HG02981 (cell line): ENCODE measurements around the gene R3HDM2.

ENCODE experiments used
- ATAC-seq: cut with Tn5 transposase; IDR thresholded peaks from one replicate; pipeline ENCODE4 v1.9.1; 2021; ENCODE audit warnings: mild to moderate bottlenecking, moderate library complexity; ENCODE audit not compliant: unreplicated experiment

The R3HDM2 gene

DNA sequence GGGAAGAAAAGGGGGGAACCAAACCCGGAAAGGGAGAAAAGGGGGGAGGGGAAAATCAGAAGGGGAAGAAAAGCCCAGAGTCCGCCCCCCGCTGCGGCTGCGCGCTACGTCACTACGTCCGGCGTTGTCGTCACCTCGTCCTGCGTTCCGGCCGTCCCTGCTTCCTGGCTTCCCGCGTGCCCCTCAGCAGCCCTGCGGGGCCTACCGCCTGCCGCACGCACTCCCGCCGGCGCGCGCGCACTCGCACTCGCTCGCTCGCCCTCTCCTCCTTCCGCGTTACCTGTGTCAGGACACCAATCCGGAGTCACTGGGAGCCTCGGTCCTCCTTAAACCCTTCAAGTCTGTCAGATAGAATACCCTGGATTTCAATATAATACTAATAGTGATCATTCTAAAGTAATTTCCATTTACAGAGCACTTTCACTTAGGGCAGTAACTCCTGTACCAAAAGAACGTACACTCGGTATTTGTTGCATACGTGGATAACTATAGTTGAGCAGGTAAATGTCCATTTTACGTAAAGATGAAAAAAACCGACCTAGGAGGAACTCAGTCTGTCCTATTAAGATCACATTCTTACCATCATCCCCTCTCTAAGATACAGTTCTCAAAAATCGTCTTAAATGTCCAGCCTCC is at the start of gene R3HDM2:
TSS of gene R3HDM2 (minus strand) at position 113 of the 636 bp plus-strand sequence. CDS start 120,615 bp downstream, outside the sequence.
- peak; percentile 95 for ATAC-seq

DNA sequence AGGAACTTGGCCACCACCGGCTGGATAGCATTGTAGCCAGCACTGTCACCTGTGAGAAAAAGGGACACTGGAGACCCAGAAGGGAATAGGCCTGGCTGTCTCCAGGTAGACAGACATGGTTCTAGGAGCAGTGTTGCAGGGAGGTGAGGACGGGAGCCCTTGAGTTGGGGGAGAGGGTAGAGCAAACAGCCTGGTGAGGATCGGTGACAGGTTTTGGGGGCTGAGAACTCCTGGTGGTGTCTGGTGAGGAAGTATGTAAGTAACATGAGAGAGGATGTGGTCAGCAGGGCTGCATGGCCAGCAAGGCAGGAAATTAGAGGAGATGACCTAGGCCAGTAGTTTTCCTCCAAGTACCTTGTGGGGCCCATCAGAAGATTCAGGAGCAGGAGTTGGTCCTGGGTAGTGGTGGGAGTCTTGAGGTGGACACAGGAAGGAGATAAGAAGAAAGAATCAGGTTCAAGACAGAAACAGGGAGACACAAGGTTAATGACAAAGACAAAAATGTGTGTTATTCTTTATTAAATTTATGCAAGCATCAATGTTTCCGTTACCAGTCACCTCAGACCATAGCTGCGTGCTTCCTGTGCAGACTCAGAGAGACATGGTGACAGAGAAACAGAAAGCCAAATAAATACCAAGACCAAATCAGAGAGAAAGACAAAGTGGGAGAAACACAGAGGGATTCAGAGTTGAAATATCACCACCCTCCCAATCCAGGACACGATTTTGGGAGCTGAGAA is 48.7 kb upstream of the R3HDM2 start, which contains the start of gene ARHGAP9:
TSS of gene ARHGAP9 (minus strand) at position 491 of the 740 bp plus-strand sequence. CDS start at position 31, 460 bp downstream.
- ATAC-seq = peak; percentile 42

DNA sequence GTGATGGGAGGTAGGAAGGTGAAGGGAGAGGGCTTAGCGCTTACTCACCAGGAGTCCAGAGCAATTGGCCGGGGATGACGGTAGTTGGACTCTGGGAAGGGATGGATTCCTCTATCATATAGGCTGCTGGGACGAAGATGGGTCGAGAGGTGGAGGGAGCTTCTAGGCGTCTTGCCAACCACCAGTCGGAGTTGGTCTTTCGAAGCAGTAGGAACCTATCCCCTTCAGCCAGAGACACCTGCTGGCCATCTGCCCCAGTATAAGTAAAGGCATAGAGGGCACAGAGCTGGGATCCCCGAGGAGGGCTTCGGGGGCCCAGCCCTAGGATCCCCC is 48.2 kb upstream of the R3HDM2 start:
- no peak for ATAC-seq

DNA sequence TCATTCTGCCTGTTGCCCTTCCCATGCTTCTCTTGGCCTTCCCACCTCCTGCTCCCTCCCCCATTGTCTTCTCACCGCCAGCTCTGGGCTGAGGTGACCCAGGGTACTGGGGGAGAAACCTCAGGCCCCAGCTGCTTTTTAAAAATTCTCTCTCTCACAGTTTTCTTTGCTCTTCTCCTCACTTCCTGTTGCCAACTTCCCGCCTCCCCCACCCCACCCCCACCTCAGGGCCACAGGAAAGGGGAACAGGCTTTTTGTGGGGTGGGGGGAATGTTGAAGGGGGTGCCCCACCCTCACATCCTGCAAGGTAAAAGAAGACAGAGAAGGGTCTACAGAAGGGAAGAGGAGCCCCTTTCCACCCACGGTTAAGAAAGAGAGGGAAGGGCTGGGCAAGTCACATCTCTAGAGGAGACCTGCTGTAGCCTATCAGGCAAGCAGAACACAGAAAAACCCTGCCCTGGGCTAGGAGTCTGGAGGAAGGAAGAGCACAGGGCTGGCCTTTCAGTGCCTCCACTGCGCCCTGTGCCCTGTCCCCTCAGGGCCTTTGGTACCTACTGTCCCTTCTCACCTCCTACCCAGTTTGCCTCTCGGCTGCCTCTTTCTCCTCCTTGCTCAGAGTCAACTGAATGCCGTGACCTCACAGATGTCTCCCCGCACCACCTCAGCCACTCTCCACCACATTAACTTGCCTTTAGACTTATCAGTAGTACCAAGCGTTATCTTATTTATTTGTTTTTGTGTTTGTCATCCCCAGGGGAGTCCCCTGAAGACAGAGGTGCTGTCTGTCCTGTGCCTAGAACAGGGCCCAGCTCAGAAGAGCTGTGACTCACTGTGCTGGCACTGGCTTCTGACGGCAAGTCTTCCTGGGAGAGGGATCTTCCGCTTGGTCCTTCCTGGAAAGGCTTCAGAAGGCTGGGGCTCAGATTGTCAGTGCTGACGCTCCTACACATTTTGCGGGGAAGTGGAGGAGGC is 47.2 kb upstream of the R3HDM2 start:
- peak; percentile 33 for ATAC-seq

DNA sequence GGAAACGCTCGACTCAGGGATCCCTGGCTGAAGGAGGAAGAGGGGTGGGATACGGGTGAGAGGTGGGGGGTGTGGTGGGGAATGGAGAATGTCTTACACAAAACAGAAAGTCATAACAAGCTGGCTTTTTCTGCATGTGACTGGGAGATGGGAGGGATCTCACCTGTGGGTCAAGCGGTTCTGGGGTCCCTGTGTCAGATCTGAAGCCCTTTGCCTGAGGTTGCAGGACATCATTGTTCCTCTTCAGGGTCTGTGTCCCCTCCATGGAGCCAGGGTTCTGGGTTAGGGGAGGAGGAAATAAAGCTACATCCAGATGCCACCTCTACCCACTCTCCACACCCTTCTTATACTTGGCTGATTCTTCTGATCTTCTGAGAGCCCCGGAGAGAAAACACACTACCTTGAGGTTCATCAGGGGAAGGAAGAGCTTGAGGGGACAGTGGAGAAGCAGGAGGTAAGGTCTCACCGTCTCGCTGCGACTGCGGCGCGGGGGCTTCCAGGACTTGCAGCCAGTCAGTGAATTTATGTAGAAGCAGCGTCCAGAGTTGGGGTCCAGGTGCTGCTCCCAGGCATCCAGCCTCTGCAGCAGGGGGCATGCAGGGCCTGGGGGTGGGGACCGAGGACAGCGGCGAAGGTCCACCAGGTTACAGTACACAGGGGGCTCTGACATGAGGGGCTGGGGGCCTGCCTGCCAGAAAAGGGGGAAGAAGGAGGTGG is 46.3 kb upstream of the R3HDM2 start:
- no peak for ATAC-seq

DNA sequence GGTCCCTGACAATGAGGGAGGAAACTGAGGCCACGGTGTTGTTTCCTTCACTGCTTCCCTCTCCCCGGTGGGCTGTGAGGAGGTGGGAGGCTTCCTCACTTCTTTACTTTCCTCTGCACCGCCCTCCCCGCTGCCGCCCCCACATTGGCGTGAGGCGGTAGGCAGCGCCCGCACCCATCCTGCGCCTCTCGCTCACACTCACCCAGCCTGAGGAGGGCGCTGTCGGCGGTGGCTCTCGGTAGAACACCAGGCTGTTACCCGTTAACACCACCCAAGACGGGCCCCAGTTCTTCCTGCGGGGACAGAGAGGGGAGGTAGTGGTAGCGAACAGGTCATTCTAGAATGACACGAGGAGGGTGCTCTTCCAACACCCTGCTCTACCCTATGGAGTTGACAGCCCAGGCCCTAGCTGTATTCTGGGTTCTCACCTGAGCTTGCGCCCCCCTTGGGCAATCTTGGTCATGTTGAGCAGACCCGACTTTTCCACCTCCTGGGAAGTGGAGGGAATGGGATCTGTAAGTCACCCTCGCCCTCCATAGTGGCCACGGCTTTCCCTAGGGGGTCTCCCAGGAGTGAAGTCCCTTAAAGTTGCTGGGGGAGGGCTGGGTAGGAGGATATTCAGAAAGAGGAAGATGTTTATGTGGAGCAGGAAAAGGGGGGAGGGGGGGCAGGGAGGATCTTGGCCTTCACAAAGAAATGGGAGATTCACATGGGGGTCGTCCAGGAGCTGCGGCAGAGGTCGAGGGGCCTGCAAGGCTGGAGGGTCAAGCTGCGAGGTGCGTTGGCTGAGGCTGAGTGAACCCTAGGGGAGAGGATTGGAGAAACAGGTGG is 45.5 kb upstream of the R3HDM2 start:
- no peak for ATAC-seq

DNA sequence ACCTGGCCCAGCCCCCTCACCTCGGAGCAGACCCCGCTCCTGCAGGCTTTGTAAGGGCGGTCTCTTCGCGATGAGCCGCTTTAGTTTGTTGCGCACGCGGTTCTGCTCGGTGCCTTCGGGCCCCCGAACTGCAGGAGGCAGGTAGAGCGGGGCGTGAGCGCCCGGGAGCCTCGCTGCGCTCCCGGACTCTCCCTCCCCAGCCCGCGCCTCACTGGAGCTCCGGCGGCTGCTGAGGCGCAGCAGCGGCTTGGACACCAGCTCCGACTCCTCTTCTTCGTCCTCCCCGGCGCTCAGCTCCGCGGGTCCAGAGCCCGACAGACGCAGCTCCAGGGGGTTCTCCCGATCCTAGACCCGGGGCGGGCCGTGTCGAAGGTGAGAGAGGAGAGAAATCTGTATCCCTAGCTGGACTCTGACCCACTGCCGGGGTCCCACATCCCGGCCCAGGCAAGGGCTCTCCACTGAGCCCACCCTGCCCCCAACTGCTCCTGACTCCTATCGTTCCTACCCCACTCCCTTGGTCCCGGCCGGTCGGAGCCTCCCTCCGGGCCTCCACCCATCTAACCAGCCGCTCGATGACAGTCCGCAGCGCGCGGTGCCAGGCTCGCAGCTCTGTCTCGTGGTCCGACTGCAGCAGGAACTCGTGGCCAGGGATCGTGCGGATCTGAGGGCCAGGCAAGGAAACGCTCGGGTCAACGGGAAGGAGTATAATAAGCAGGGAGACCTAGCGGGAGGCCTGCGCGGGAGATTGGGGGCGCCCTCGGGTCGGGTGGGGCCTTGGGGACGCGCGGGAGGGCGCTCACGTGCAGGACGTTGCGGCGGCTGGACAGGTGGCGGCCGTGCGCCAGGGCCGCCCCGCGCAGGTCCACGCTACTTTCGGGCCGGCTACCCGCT is 44.7 kb upstream of the R3HDM2 start:
- ATAC-seq = no peak

DNA sequence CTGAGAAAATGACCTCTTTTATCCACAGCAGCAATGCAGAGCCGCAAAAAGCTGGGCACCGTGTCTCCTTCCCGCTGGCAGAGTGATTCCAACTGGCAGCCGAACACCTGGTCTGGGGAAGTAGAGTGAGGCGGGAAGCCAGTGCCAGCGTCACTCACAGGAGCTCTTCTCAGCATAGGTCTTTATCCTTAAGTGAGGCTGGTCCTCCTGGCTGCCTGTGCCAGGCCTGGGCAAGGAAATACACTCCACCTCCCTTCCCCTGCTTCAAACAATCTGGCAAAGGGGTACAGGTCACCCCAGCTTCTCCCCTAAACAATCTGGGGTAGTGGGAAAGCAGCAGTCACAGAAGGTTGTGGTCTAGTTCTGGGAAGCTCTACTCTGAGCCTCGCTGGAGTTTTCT is 44.0 kb upstream of the R3HDM2 start:
- ATAC-seq = no peak

DNA sequence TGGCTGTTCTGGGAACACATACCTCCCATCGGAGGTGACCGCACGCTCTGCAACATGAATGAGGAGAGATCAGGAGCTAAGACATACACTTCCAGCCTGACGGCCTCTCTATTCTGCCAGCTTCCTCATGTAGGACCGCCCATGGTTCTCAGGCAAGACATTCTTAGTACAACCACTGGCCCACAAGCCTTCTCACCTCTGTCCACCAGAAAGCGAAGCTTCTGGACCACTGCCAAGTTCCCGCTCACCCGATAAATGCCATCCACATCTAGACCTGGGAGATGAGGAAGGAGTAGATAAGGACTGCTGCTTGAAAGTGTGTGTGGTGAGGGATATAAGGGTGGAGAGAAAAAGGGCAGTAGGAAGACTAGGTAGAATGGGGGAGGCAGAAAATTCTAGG is 43.6 kb upstream of the R3HDM2 start:
- no peak for ATAC-seq

DNA sequence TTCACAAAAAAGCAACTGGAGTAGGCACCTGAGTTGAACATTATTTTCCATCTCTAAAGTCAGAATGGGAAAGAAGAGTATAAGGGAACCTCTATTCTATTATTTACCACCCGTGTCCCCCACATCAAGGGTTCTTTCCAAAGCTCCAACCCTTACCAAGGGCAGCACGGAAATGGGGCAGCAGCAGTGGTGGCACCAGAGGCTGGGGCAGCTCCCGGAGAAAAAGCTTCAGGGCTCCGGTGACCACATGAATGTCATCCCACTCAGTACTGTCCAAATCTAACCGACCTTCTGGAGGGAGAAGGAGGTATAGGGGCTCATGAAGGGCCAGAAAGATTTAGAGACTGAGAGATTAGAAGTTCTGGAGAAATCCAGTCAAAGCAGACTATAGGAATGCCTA is 43.0 kb upstream of the R3HDM2 start:
- no peak for ATAC-seq

DNA sequence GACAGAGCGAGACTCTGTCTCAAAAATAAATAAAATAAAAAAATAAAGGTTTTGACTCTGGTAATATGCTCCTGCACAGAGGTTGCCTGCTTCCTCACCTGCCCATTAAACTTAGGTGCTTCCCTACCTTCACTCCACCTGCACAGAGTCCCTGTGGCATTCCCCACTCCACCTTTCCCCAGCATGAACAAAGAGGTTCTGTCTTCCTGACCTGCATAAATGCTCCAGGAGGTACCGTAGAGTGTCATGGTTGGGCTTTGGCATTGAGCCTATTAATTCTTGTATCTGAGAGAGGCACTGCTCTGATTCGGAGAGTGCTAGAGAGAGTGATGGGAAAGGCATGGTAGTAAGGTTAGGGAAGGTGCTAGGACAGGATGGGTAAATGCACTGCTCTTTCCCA is 42.5 kb upstream of the R3HDM2 start:
- no peak for ATAC-seq

DNA sequence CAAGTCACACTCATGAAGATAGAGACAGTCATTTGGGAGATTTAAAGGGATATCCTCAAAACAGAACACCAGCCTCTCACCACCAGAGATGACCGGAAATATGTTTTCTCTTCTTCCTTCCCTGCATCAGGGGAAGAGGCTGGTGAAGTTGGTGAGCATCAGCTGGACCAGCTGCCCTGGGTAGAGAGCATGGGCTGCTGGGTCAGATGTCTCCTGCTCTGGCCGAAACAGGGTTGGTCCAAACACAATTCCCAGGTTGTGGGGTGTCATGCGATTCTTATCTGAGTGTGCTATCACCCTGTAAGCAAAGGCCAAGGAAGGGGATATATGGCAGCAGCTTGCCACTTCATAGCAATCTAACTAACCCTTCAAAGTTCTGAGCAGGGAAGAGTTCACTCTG is 41.5 kb upstream of the R3HDM2 start:
- ATAC-seq = no peak

DNA sequence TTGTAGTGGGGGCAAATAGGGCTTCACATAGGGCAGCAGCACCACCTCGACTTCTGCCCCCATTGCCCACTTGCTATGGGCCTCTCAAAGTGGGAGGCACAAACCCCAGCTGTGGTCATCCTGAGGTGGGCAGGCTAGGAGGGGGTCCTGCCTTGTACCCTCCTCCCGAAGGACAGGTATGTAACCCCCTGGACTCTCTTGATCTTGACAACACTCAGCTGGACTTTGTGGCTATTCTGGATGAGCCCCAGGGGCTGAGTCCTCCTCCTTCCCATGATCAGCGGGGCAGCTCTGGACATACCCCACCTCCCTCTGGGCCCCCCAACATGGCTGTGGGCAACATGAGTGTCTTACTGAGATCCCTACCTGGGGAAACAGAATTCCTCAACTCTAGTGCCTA is 40.8 kb upstream of the R3HDM2 start:
- no peak for ATAC-seq

DNA sequence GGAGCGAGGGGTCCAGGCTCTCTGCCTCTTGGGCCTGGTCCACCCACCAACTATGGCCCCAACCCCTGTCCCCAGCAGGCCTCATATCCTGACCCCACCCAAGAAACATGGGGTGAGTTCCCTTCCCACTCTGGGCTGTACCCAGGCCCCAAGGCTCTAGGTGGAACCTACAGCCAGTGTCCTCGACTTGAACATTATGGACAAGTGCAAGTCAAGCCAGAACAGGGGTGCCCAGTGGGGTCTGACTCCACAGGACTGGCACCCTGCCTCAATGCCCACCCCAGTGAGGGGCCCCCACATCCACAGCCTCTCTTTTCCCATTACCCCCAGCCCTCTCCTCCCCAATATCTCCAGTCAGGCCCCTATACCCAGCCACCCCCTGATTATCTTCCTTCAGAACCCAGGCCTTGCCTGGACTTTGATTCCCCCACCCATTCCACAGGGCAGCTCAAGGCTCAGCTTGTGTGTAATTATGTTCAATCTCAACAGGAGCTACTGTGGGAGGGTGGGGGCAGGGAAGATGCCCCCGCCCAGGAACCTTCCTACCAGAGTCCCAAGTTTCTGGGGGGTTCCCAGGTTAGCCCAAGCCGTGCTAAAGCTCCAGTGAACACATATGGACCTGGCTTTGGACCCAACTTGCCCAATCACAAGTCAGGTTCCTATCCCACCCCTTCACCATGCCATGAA is 40.3 kb upstream of the R3HDM2 start:
- no peak for ATAC-seq

DNA sequence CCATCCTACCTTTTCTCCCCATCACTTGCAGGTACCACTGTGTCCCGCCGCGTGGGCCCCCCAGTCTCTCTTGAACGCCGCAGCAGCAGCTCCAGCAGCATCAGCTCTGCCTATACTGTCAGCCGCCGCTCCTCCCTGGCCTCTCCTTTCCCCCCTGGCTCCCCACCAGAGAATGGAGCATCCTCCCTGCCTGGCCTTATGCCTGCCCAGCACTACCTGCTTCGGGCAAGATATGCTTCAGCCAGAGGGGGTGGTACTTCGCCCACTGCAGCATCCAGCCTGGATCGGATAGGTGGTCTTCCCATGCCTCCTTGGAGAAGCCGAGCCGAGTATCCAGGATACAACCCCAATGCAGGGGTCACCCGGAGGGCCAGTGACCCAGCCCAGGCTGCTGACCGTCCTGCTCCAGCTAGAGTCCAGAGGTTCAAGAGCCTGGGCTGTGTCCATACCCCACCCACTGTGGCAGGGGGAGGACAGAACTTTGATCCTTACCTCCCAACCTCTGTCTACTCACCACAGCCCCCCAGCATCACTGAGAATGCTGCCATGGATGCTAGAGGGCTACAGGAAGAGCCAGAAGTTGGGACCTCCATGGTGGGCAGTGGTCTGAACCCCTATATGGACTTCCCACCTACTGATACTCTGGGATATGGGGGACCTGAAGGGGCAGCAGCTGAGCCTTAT is 39.6 kb upstream of the R3HDM2 start:
- ATAC-seq = no peak

DNA sequence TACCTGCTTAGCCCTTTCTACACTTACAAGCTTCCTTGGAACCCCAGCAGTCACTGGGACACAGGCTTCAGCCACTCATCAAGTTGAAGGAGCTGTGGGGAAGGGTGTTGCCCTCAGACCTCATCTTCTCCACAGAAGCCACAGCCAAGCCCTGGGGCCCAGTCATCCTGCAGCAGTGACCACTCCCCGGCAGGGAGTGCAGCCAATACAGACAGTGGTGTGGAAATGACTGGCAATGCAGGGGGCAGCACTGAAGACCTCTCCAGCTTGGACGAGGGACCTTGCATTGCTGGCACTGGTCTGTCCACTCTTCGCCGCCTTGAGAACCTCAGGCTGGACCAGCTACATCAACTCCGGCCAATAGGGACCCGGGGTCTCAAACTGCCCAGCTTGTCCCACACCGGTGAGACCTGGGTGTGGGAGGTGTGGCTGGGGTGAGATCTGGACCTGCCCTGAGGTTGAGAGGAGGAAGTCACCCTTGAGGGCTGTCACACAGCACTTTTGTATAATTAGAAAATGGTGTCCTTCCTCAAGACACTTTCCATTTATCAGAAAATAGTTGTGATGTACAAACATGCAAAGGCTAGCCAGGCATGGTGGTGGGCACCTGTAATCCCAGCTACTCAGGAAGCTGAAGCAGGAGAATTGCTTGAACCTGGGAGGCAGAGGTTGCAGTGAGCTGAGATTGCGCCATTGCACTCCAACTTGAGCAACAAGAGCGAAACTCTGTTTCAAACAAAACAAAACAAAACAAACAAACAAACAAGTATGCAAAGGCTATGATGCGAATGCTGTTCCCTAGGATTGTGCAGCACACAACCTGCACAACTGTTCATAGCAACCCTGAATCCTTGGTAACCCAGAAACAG is 38.7 kb upstream of the R3HDM2 start:
- ATAC-seq = no peak

DNA sequence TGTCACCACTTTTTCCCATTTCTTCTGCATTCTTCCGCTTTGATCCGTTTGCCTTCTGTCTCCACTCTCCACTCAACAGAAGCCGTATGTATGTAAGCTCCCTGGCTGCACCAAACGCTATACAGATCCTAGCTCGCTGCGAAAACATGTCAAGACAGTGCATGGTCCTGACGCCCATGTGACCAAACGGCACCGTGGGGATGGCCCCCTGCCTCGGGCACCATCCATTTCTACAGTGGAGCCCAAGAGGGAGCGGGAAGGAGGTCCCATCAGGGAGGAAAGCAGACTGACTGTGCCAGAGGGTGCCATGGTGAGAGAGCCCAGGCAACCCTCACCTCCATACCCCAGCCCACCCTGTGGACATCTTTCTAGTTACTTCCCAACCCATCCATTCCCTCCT is 37.1 kb upstream of the R3HDM2 start:
- ATAC-seq = no peak
